Coronary artery (tissue), 2 donors: ENCODE measurements around the gene LIPG.
"Not testable (repeated sequence)": the region's sequence is repeated elsewhere in the genome, so short reads cannot be mapped to it uniquely, and the experiment has no call there.

ENCODE experiments used
- DNase-seq: peaks from one replicate; pipeline ENCODE4 v3.0.0-alpha.2; 2017; ENCODE audit warnings: low spot score
- H3K27ac ChIP-seq, 2 donors: fragments of 200-600 bp; sonication (generic); one replicate each; pipeline ENCODE4 v1.5.1; 2016 to 2019
- H3K4me3 ChIP-seq: fragments of 200-600 bp; sonication (generic); 2 replicates; pipeline ENCODE4 v1.5.1; 2016; ENCODE audit warnings: mild to moderate bottlenecking, moderate library complexity
- CTCF ChIP-seq: fragments of 200-600 bp; sonication (generic); IDR thresholded peaks from one replicate; pipeline ENCODE4 v1.5.1; 2019; ENCODE audit warnings: antibody characterized with exemption

LIPG gene

GRCh38 chr18:49546719-49547273, 15.1 kb upstream of the LIPG start:
- no peak for TF ChIP-seq CTCF
- H3K27ac ChIP-seq = no peak overlapping the region
- DNase-seq = no peak
- H3K4me3 ChIP-seq = no peak overlapping the region

- TF ChIP-seq CTCF = no peak
- no peak for DNase-seq
- H3K27ac ChIP-seq = no peak overlapping the region
- no peak overlapping the region for H3K4me3 ChIP-seq
Observed at GRCh38 chr18:49547701-49548100, 14.2 kb upstream of the LIPG start.

- Histone ChIP-seq H3K27ac (no peak overlapping the region), H3K4me3 (no peak overlapping the region)
- TF ChIP-seq CTCF = no peak
- no peak for DNase-seq
Observed at GRCh38 chr18:49548229-49548636, 13.6 kb upstream of the LIPG start.

GRCh38 chr18:49550621-49551339, 11.1 kb upstream of the LIPG start:
- Histone ChIP-seq H3K27ac (no peak overlapping the region), H3K4me3 (no peak overlapping the region)
- no peak for DNase-seq
- no peak for TF ChIP-seq CTCF

GRCh38 chr18:49553003-49553402, 8.9 kb upstream of the LIPG start:
- DNase-seq = no peak
- Histone ChIP-seq H3K27ac (no peak overlapping the region), H3K4me3 (no peak overlapping the region)
- TF ChIP-seq CTCF = no peak

- Histone ChIP-seq H3K4me3 (no peak overlapping the region), H3K27ac (no peak overlapping the region)
- DNase-seq = no peak
- no peak for TF ChIP-seq CTCF
Observed at GRCh38 chr18:49555641-49556040, 6.2 kb upstream of the LIPG start.

- no peak for TF ChIP-seq CTCF
- no peak for DNase-seq
- Histone ChIP-seq H3K27ac (no peak overlapping the region), H3K4me3 (no peak overlapping the region)
Observed at GRCh38 chr18:49558356-49558755, 3.5 kb upstream of the LIPG start.

- H3K4me3 ChIP-seq, H3K27ac ChIP-seq, DNase-seq: not testable (repeated sequence)
Observed at GRCh38 chr18:49559326-49559931, 2.4 kb upstream of the LIPG start.
